HCEC 1CT (cell line): ENCODE measurements around the gene CCDC33.
A peak's percentile ranks its signal among the peaks of the same experiment; 100 is the strongest.

Experiments
- DNase-seq: peaks from one replicate; pipeline ENCODE4 v3.0.0-alpha.2; 2017

CCDC33 gene

DNA sequence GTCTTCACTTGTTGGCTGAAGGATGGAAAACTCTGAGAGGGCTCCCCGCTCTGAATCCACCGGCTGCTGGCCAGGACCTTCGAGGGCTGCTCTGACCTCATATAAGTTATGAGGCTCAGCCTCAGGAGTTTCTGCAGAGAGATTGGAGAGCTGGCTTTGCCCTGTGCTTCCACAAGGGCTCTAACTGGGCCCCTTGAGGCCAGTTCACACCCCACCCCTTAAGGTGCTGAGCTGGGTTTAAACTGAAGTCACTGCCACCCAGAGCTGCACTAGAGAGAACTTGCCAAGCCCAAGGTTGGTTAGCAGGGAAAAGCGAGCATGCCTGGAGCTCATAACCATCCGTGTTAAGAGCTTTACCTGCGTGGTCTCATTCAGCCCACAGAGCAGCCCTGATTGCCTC, 2.8 kb upstream of the CCDC33 start:
- no peak for DNase-seq

DNA sequence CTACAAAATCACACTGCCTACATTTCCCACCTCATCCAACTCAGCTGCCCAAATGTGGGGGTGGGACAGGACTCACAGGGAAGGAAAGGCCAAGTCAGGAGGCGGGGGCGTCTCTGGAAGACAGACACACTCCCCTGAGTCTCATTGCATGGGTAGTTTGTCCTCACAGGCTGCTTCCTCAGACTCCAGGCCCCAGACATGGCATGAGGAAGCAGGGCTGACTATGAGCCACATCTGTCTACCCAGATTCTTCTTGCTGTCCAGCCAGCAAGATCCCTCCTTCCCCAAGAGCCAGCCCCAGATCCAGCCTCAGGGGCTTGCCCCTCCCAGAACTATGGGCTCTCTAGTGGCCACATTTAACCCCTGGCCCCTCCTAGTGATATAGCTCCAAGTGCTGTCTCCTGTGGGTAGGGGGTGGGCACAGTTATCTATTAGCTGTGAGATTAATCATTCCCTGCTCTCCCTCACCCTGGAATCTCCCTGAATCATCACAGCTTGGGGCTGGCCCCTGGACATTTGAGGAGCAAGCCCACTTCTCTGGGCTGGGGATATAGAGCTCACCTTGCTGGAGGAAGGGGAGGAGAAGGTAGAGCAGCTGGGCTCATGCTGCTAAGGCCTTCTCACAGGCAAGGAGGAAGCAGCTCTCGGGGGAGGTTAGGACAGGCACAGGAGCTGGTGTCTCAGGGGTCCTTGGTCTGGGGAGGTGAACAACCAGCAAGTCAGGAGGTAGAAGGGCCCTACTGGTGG, 2.1 kb upstream of the CCDC33 start:
- DNase-seq, result no peak

DNA sequence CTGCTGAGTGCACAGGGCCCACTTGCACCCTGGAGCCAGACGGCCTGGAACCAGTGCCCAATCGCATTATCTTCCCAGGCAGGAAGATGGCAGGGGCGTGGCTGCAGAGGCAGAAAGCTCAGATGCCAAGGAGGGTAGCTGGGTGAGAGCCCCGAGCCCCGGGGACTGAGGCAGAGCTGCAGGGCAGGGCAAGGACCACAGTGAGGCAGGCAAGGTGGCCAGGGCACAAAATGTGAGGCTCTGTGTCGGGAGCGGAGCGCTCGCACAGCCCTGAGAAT, 1.6 kb upstream of the CCDC33 start:
- no peak for DNase-seq

DNA sequence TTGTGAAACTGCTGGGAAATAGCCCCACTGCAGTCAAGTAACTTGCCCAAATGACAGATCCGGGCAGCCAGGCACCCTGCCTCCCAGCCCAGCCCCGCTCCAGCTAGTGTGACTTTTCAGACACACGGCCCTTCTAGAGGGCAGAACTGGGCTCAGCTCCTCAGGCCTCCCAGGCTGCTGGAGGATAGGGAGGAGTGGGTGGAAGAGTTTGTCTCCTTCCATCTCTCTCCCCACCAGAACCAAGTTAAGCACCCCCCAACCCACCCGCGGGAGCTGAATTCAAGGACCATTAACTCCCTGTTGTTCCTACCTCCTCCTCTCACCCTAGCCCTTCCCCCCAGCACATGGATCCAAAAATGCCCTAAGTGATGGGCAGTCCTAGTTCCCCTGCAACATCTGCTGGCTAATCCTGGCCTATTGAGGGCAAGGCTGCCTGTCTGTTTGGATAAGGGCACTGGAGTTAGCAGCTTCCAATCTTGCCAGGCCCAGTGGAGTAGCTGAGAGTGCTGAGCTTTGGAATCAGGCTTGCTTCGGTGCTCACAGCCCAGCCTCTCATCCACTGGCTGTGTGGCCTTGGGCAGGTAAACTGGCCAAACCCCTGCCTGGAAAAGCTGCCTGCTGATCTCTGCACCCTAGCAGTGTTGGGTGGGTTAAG, 3.1 kb downstream of the CCDC33 start:
- DNase-seq, result no peak

DNA sequence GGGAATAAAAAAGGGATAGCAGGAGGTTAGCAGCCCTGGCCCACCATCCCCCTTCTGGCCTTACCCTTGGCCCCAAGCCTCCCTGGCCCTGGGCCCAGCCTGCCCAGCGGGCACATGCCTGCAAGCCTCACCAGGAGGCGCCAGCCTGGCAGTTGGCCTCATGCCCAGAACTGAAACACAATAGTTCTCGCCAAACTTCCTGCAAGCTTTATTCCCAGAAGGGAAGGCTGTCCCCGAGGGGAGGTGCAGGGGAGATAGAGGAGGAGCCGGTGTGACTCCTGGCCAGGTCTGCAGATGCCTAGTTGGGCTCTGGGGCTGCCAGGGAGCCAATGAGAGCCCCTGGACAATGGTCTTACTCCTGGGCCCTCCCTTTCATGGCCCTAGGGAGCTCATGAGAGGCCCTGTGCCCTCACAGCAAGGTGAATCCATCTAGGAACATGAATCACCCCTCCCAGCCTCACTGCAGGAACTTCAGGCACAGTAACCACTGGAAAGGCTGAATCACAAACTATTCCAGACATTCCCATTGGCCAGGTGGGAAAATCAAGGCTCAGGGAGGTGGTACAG, 4.0 kb downstream of the CCDC33 start:
- DNase-seq, result peak; percentile 33

DNA sequence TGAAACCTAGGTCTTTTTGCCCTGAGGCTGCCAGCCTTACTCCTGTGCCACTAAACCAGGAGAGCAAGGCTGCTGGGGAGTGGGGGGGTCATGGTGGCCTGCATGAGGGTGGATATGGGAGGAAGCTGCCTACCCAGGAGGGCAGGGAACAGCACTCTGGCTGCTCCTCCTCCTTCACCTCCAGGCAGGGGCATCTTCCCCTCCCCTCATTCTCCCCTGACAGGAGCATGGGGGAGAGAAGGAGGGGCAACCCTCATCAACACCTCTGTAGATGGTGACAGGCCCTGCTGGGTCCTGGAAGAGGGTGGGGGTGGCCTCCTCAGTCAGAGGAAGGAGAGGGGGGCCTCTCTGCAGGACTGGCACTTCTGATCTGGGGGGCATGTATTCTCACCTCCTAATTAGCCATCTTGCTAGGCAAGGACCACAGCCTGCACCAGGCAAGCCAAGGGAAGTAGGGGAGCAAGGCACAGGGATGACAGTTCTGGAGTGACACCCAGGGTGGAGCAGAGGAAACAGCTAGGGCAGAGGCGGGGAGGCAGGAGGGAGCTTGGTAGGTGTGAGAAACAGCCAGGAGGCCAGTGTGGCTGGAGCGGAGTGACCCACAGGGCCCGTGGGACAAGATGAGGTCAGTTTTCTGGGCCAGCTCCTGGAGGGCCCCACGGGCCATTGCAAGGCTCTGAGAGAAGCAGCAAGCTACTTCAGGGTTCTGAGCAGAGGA, 4.9 kb downstream of the CCDC33 start:
- no peak for DNase-seq

DNA sequence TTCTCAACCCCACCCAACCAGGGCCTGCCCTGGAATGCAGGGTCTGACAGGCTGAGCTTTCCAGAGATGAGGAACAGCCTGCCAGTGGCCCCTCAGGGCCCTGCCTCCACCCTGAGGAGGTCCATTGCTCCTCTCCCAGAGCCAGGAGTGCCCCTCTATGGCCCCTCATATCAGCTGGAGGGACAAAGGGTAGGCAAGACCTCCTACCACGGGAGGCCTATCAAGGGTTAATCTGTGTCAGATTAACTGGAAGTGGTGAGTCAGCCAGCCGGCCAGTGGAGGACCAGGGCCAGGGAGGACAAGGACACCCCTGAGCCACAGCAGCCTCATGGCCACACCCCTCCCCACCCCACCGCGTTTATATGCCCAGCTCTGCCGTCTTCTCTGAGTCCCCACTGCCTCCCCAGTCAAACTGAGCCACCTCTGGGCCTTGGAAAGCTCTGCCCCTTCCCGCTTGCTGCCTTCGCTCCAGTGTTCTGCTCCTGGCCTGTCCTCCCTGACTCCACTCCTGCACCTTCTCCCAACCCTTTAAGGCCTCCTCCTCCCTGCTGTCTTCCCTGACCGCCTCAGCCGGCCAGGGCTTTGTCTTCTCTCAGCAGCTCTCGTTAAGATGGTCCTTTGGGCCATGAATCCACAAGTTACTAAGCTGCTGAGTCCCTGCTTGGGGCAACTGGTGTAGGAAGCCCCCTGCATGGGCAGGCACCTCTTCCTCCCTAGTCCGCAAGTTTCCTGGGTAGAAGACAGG, 6.5 kb downstream of the CCDC33 start:
- no peak for DNase-seq

DNA sequence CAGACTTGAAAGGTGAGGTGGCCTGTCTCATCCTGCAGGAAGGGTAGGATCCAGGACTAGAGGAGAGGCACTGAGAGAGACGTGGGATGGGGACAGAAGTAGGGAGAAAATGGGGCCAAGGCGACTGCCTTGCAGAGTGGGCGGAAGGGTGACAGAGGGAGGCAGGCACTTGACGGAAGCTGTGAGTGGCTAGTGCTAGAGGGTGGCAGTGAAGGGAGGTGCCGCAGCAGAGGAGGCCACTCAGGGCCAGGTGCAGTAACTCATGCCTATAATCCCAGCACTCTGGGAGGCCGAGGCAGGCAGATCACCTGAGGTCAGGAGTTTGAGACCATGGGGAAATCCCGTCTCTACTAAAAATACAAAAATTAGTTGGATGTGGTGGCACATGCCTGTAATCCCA, 7.3 kb downstream of the CCDC33 start:
- DNase-seq, result no peak

DNA sequence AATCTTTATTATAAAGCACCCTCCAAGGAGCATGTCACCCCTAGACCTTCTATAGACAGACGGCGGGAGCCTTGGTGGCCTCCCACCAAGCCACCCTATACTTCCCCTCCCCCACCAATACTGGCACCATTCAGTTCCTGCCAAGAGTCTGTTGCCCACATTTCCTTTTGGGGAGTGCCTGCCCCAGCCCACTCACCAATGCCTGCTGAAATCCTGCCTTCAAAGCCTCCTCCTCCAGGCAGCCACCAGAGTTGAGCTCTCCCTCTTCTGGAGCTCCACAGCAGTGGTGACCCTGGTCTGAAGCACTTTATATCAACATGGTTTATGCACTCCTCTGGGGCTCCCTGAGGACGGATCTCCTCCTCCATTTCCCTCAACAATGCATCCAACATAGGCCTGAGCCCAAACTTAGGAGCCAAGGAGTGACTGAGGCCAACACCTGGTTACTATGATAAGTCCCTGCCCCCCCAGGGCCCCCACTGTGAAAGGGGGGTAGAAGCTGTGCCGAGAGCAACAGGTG, 8.8 kb downstream of the CCDC33 start:
- no peak for DNase-seq

DNA sequence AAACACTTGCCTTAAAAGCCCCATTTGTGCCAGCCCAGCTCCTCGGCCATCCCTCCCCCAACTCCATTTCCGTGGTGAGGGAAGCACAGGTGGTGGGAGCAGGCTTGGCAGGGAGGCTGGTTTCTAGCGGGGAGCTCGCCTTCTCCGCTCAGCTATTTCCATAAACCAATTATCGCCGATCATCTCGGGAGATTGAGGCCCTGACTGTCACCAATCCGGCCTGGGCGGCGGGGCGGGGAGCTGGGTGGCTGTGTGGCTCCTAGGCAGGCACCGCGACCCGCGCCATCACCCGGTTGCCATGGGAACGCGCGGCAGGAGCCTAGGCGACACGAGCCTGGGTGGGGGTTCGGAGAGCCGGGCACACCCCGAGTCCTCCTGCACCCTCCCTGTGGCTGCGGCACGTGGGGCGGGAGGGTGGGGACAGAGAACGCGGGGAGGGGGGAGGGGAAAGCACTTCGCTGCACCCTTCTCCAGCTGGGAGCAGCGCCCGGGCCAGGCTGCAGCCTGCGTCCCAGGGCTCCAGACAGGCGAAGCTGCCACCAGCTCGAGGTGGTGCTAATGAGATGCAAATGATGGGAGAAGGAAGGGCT, 9.3 kb downstream of the CCDC33 start:
- DNase-seq, result no peak

DNA sequence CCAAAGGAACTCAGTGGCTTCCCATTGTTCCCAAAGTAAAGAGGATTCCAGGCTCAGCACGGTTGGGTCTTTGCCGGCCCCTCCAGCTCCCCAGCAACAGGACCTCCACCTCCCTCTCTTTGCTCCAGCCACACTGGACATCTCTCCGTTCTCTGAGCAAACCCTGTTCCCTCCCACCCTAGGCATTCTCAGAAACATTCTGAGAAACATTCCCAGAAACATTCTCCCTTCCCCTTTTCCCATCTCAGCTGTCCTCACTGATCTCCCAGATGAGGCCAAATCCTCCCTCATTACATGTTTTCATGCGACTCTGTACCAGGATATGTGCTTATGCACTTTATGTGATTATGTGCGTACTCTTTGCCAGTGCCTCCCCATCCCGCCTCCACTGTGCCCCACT, 14.1 kb downstream of the CCDC33 start:
- no peak for DNase-seq

DNA sequence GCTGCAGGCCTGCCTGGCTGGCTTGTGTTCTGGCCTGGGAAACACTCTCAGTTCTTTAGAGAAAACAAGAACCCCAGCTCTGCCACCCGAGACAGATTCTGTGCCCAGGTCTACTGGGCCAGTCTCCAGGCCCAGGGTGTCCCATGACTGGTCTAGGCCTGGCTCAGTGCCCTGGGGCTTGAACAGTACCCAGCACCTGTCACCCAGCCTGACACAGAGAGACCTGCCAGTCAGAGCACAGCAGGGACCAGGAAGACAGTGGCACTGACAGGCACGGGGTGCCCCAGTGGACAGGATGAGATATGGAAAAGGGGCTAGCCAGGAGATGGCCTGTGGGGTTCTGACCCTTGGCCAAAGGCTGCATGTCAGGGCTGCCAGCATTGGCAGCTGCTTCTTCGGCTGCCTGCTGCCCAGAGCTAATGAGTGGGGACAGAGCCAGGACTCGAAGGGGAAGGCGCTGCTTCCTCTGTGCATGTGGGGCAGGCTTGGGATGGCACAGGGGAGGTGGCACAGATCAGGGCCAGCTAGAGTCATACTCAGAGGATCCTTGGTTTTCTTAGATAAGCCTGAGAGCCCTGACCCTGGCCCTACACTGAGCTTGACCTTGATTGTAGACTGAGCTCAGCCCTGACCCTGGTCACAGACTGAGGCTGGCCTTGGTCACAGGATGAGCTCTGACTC, 15.1 kb downstream of the CCDC33 start:
- DNase-seq, result no peak

DNA sequence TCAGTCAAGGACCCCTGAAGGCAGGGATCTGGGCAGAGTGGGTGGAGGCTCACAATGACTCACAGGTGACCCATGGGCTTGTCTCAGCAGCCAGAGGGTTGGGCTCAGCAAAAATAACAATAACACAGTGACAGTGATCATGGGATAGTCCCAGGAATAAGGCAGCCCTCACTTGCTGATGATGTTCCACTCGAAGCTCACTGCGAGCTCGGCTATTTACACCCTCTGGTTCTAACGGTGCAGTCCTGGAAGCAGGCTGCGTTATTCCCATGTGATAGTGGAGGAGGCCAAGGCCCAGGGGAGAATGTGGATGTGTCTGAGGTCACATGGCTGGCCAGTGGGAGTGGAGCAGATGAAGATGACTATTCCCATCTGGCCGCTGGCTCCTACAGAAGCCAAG, 16.2 kb downstream of the CCDC33 start:
- DNase-seq, result no peak

DNA sequence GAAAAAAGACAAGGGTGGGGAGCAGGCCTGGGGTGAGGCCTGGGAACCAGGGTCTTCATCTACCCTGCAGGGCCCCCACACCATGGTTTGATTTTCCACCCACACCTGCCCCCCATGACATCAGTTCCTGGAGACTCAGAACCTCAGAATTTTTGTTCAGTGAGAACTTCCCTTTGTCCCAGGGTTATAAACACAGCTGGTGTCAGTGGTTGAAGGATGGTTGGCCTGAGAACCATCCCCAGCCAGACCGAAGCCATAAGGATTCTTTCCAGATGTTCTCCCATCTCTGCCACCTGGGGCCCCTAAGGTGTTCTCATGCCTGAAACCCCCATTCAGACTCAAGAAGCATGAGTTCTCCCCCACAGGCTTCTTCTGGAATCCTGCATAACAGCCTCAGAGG, 16.6 kb downstream of the CCDC33 start:
- DNase-seq, result no peak

DNA sequence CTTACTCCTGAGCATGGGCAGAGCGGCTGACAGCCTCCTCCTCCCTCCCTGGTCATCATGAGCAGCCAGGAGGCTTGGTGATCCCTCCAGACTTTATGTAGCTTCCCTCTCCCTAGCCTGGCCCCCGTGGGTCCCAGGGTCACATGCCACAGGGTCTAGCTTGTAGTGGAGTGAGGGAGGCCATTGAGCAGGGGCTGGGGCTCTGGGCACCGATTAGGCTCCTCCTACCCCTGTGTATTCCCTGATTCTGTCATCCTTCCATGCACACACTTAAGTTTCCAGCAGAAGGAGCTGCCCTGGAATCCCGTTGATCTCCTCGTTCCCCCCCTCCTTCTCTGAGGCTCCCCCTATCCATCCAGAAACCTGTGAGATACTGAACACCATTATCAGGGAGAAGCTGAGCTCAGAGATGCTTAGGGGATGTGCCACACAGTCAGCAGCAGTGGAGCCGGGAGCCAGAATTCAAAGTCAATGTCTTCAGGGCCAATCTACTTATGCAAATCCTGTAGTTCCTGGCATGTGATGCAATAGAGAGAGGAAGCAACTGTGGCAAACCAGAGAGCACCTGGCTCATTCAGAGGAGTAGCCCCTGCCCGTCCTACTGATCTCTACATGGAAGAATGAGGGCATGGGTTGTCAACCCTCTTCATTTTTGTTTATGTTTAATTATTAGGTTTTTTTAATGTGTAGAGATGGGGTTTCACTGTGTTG, 17.2 kb downstream of the CCDC33 start:
- no peak for DNase-seq

DNA sequence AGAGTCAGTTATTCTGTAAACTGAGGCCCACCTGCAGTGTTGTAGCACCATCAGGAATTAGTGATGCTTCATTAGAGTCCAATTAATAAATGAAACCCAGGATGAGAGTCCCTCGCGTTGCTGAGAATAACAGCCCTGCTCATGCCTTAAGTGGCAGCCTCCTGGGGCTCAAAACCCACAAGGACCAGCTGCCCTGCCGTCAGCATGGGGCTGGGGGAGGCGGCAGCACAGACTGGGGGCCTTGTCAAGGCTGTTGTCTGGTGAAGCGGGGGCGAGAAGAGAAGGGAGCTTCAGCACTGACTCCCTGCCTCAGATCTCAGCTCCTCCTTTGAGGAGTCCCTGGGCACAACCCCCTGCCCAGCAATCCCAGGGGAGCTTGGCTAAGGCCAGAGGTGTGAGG, 21.0 kb downstream of the CCDC33 start:
- DNase-seq, result no peak

DNA sequence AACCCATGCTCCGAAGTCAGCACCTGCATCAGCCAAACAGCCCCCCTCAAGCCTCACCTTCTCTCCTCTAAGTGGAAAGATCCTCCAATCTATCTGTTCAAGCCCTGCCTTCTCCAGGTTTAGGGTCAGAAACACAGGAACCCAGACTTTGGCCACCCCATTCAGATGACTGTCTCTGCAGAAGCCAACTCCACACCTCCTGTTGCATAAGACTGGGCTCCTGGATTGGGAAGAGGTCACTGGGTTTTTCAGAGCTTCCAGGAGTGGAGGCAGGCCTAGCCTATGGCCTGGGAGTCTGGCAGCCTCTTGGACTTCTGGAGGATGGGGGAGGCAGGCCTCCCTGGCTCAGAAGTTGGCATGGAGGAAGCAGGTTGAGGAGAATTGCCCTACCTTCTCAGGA, 21.5 kb downstream of the CCDC33 start:
- DNase-seq, result no peak

DNA sequence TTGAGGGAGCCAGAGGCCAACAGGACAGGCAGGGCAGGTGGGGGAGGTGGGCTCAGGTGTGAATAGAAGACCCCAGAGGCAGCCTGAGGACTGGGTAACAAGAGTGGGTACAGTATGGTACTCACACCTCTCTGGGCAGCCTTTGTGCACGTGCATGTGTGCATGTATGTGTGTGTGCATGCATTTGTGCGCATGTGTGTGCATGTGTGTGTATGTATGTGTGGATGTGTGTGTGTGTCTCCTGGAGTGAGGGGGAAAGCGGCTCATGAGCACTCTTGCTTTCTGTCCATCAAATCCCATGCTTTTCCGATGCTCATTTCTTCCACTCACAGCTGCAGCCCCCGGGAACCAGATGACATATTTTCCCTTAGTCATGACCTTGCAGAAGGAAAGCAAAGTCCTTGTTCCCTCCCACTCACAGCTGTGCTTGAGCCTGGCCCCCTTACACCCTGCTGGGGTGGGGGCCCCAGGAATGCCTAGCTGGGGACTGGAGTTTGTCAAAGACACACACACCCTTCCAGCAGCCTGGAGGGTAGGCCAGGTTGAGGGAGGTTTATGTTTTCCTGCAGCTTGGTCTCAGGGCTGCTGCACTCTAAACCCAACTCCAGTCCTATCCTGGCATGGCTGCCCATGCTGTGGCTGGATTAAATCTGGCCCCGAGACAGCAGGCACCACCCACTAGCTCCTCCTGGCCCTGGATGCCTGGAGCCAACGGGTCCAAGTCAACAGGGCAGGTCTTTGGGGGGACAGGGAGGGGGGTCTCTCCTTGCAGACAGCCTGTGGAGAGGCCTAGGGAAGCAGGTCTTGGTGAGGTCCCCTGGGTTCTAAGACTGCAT, 22.5 kb downstream of the CCDC33 start:
- no peak for DNase-seq

DNA sequence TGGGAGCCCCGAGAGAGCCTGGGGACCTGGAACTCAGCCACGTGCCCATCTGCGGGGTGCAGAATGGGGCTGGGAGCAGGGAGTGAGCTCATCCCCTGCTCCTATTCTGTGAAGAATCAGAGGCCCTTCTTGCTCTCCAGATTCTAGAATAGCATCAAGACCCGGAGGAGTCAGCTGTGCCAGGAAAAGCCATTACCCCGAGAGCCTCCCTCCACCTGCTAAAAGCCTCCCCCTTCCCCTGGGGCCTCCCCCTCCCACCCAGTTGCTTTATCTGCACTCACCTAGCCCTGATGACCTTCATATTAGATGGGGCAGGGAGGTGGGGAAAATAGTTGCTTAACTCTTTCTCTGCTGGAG, 23.1 kb downstream of the CCDC33 start:
- DNase-seq, result no peak

DNA sequence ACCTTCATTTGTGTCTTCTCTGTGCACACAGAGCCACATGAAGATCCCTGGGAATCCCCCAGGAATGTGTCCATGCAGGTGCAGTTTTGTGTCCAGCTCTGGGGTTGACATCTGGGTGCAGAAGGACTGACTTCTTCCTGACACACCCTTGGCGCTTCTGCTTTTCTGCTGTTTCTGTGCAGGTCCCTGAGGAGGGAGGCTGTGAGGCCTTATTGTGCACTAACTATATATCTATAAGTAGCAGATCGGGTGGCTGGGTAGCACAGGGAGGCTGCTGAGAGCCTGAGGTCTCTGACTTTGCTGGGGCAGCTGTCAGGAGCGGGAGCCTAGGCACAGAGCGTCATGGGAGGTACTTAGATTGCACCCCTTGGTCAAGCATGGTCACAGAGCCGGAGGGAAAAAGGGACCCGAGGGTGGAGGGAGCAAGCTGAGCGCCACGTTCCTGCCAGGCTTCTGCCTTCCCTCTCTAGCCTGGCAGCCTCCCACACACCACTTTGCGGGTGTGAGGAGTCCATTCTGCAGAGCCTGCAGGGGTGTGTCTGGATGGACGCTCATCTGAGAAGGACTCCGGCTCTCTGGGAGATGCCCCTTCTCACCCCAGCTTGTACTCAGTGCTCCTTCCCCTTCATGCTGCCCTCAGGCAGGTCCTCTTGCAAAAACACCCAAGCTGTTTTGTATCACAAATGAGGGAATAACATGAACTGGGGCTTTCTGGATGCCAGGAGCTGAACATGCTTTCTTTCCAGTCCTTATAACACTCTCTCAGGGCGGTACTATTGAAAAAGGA, 23.9 kb downstream of the CCDC33 start:
- DNase-seq, result no peak
